ENCODE data around the gene FTSJ1. TPM values are rescaled to one million over a fixed set of nuclear protein-coding genes. Genes with fewer than 3 reads are reported as not detected.

The FTSJ1 gene
- total and polyA plus RNA-seq, 3 donors from 2014 or later, result 38.0 to 50.9 (median 46.4) TPM

GRCh38 chrX:48489296-48489695 is 13.3 kb downstream of the FTSJ1 start:
- Histone ChIP-seq H3K4me3 (no peak overlapping the region), H3K9me3 (no peaks in the 10 kb centered on the region), H3K27ac (no peak overlapping the region), H3K27me3 (no peaks in the 10 kb centered on the region), H3K36me3 (ENCODE audit: low read depth, missing control alignments) (no peaks in the 10 kb centered on the region), H3K4me1 (no peaks in the 10 kb centered on the region)
- TF ChIP-seq POLR2A (IDR thresholded peaks at IDR 0.05), result no peak
- TF ChIP-seq, protein P1, sequence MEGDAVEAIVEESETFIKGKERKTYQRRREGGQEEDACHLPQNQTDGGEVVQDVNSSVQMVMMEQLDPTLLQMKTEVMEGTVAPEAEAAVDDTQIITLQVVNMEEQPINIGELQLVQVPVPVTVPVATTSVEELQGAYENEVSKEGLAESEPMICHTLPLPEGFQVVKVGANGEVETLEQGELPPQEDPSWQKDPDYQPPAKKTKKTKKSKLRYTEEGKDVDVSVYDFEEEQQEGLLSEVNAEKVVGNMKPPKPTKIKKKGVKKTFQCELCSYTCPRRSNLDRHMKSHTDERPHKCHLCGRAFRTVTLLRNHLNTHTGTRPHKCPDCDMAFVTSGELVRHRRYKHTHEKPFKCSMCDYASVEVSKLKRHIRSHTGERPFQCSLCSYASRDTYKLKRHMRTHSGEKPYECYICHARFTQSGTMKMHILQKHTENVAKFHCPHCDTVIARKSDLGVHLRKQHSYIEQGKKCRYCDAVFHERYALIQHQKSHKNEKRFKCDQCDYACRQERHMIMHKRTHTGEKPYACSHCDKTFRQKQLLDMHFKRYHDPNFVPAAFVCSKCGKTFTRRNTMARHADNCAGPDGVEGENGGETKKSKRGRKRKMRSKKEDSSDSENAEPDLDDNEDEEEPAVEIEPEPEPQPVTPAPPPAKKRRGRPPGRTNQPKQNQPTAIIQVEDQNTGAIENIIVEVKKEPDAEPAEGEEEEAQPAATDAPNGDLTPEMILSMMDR (IDR thresholded peaks at IDR 0.05), result no peak
- intact Hi-C loops (cut with DNase I; ENCODE audit: low total_unique reads), result no loop called here
- 90 to 91% methylated on average over 9 of the region's 9 CpGs for WGBS, 2 donors
- DNase-seq, result no peak

GRCh38 chrX:48489892-48490291 is 13.9 kb downstream of the FTSJ1 start:
- Histone ChIP-seq H3K27ac (no peak overlapping the region), H3K36me3 (ENCODE audit: low read depth, missing control alignments) (no peaks in the 10 kb centered on the region), H3K9me3 (no peaks in the 10 kb centered on the region), H3K4me3 (no peak overlapping the region), H3K4me1 (no peaks in the 10 kb centered on the region), H3K27me3 (no peaks in the 10 kb centered on the region)
- no peak for DNase-seq
- 65 to 73% methylated on average over 2 of the region's 2 CpGs for WGBS, 2 donors
- intact Hi-C loops (cut with DNase I; ENCODE audit: low total_unique reads), result no loop called here
- TF ChIP-seq POLR2A (IDR thresholded peaks at IDR 0.05), result no peak

DNA sequence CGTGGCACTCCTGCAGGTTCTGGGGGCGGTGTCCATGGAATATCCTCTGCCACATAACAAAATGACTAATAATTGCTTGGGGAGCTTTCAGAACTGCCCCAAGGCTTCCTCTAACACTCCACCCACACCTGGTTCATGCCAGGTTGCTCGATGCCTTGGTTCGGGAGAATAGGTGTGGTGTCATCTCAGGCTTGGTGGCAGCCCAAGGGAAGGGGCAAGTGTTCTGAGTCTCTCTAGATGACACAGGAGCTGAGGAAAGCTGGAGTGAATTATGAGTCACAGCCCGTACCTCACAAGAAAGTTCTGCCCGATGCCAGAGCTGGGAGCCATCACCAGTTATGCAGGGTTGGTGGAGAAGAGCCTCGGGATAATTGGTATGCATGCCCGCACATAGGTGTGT is 14.7 kb downstream of the FTSJ1 start:
- TF ChIP-seq POLR2A (IDR thresholded peaks at IDR 0.05), result no peak
- TF ChIP-seq, protein P1 (IDR thresholded peaks at IDR 0.05), result no peak
- WGBS, 2 donors, result 89% methylated on average over 8 of the region's 8 CpGs; no CpG with 5 or more reads in 1 of the 2 donors
- intact Hi-C loops (cut with DNase I; ENCODE audit: low total_unique reads), result no loop called here
- Histone ChIP-seq H3K4me1 (no peaks in the 10 kb centered on the region), H3K36me3 (ENCODE audit: low read depth, missing control alignments) (no peaks in the 10 kb centered on the region), H3K27ac (no peak overlapping the region), H3K4me3 (no peak overlapping the region), H3K27me3 (no peaks in the 10 kb centered on the region), H3K9me3 (no peaks in the 10 kb centered on the region)
- DNase-seq, result no peak

GRCh38 chrX:48491809-48492208 is 15.8 kb downstream of the FTSJ1 start:
- 91% methylated on average over 9 of the region's 9 CpGs; no CpG with 5 or more reads in 1 of the 2 donors for WGBS, 2 donors
- H3K27me3 ChIP-seq, result no peaks in the 10 kb centered on the region
- no peak for DNase-seq
- TF ChIP-seq, protein P1 (IDR thresholded peaks at IDR 0.05), result no peak
- no peak for TF ChIP-seq POLR2A (IDR thresholded peaks at IDR 0.05)
- intact Hi-C loops (cut with DNase I; ENCODE audit: low total_unique reads), result no loop called here
- H3K27ac ChIP-seq, result no peak overlapping the region
- H3K4me3 ChIP-seq, result no peak overlapping the region
- no peaks in the 10 kb centered on the region for H3K9me3 ChIP-seq
- H3K4me1 ChIP-seq, result no peaks in the 10 kb centered on the region
- H3K36me3 ChIP-seq (ENCODE audit: low read depth, missing control alignments), result no peaks in the 10 kb centered on the region

DNA sequence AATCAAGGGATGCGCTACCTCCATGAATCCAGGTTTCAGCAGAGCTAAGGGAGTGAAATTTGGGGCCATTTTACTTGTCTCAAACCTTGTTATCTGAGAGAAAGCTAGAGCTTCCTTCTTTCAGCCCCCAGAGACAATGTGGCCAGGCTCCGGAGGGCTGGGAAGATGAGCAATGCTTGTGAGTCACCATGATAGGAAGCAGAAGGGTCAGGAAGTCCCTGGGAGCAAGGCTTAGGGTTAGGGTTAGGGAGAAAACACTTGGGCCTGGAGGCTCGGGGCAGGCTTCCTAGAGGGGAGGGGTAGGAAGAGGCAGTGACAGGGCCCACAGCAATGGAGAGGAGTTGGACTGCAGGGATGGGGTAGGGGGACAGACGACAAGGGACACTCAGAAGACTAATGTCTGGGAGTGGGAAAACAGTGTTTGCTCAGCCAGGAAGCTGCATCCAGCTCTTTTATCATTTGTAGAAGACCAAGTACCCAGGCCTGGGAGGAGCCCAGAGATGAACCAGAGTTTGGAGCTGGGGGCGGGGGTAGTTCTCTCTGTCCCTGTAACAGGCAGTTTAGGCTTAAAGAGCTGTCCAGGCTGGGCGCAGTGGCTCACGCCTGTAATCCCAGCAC is 16.4 kb downstream of the FTSJ1 start:
- Histone ChIP-seq H3K9me3 (no peaks in the 10 kb centered on the region), H3K27ac (no peak overlapping the region), H3K27me3 (no peaks in the 10 kb centered on the region), H3K4me1 (no peaks in the 10 kb centered on the region), H3K4me3 (no peak overlapping the region), H3K36me3 (ENCODE audit: low read depth, missing control alignments) (no peaks in the 10 kb centered on the region)
- no peak for DNase-seq
- TF ChIP-seq POLR2A (IDR thresholded peaks at IDR 0.05), result no peak
- TF ChIP-seq, protein P1 (IDR thresholded peaks at IDR 0.05), result no peak
- WGBS, 2 donors, result 69 to 73% methylated on average over 6 to 7 of the region's 7 CpGs
- intact Hi-C loops (cut with DNase I; ENCODE audit: low total_unique reads), result no loop called here
